B cell (primary cell): Measurements from ENCODE around the gene SCARB1.

ENCODE experiments used
- EZH2 ChIP-seq: IDR thresholded peaks from 2 replicates; pipeline ENCODE4 v1.6.1; 2012; ENCODE audit warnings: borderline replicate concordance, low read depth, mild to moderate bottlenecking, moderate library complexity, low read length; ENCODE audit not compliant: insufficient read depth, poor library complexity, severe bottlenecking
- TF ChIP-seq, protein P1 (sequence below): fragments of 200-600 bp; IDR thresholded peaks from one replicate; pipeline ENCODE4 v1.8.0; 2022; ENCODE audit warnings: antibody characterized with exemption, mild to moderate bottlenecking

GRCh38 chr12:124795081-124795948 is 68.3 kb downstream of the SCARB1 start:
- TF ChIP-seq, protein P1, sequence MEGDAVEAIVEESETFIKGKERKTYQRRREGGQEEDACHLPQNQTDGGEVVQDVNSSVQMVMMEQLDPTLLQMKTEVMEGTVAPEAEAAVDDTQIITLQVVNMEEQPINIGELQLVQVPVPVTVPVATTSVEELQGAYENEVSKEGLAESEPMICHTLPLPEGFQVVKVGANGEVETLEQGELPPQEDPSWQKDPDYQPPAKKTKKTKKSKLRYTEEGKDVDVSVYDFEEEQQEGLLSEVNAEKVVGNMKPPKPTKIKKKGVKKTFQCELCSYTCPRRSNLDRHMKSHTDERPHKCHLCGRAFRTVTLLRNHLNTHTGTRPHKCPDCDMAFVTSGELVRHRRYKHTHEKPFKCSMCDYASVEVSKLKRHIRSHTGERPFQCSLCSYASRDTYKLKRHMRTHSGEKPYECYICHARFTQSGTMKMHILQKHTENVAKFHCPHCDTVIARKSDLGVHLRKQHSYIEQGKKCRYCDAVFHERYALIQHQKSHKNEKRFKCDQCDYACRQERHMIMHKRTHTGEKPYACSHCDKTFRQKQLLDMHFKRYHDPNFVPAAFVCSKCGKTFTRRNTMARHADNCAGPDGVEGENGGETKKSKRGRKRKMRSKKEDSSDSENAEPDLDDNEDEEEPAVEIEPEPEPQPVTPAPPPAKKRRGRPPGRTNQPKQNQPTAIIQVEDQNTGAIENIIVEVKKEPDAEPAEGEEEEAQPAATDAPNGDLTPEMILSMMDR = no peak
- no peak for TF ChIP-seq EZH2
